Keratinocyte (primary cell): ENCODE measurements around the gene MX2. TPM values are rescaled to one million over a fixed set of nuclear protein-coding genes. Genes with fewer than 3 reads are reported as not detected.

Experiments used
- DNase-seq: peaks from one replicate; pipeline ENCODE4 v3.0.0-alpha.2; 2011; ENCODE audit warnings: low read depth, missing footprints, low spot score
- FAIRE-seq: peaks from 2 replicates; lab custom pipeline; 2011; peaks lifted over from hg19 to GRCh38; lab: Jason Lieb, UNC
- H2AFZ ChIP-seq: 2 replicates; pipeline ENCODE4 v1.6.0; 2012; ENCODE audit warnings: low read length, control low read depth, inconsistent platforms; ENCODE audit not compliant: control insufficient read depth
- H3K27ac ChIP-seq: 2 replicates; pipeline ENCODE4 v1.5.1; 2011; ENCODE audit warnings: low read length; ENCODE audit not compliant: control insufficient read depth, insufficient read depth
- H3K27me3 ChIP-seq: 3 replicates; pipeline ENCODE4 v1.6.0; 2011; ENCODE audit warnings: low read length; ENCODE audit not compliant: control insufficient read depth, insufficient read depth; ENCODE audit errors: extremely low read depth
- H3K36me3 ChIP-seq, 2 experiments: 2 replicates in 1 of 2; 3 replicates in 1 of 2; pipeline ENCODE4 v1.5.1; 2011; ENCODE audit warnings: low read length in 2 of 2, mild to moderate bottlenecking in 1 of 2; ENCODE audit not compliant: control insufficient read depth in 2 of 2, insufficient read depth in 2 of 2; ENCODE audit errors: extremely low read depth in 1 of 2
- H3K4me1 ChIP-seq: 3 replicates; pipeline ENCODE4 v1.5.1; 2011; ENCODE audit warnings: low read length; ENCODE audit not compliant: control insufficient read depth, insufficient read depth; ENCODE audit errors: extremely low read depth
- H3K4me2 ChIP-seq: 3 replicates; pipeline ENCODE4 v1.6.0; 2011; ENCODE audit warnings: low read depth, low read length; ENCODE audit not compliant: control insufficient read depth, insufficient read depth; ENCODE audit errors: extremely low read depth
- H3K4me3 ChIP-seq, 3 experiments: fragments of 200-600 bp in 1 of 3; sonication (generic) in 1 of 3; 2 replicates in 2 of 3; 3 replicates in 1 of 3; pipeline ENCODE4 v1.5.1; 2011 to 2016; ENCODE audit warnings: low read length in 3 of 3, mild to moderate bottlenecking in 3 of 3, control low read depth in 2 of 3, inconsistent platforms in 1 of 3, low read depth in 1 of 3, mixed read lengths in 1 of 3, mixed run types in 1 of 3, moderate library complexity in 1 of 3; ENCODE audit not compliant: control insufficient read depth in 2 of 3, insufficient read depth in 2 of 3; ENCODE audit errors: extremely low read depth in 1 of 3
- H3K79me2 ChIP-seq: 2 replicates; pipeline ENCODE4 v1.6.0; 2012; ENCODE audit warnings: low read length; ENCODE audit not compliant: control insufficient read depth, insufficient read depth
- H3K9ac ChIP-seq: 3 replicates; pipeline ENCODE4 v1.6.0; 2011; ENCODE audit warnings: low read length; ENCODE audit not compliant: control insufficient read depth, insufficient read depth; ENCODE audit errors: extremely low read depth
- H3K9me1 ChIP-seq: 3 replicates; pipeline ENCODE4 v1.6.0; 2011; ENCODE audit warnings: low read length; ENCODE audit not compliant: control insufficient read depth, insufficient read depth; ENCODE audit errors: extremely low read depth
- H3K9me3 ChIP-seq: 2 replicates; pipeline ENCODE4 v1.5.1; 2012; ENCODE audit warnings: low read depth, low read length; ENCODE audit not compliant: control insufficient read depth
- H4K20me1 ChIP-seq: 3 replicates; pipeline ENCODE4 v1.6.0; 2011; ENCODE audit warnings: low read length; ENCODE audit not compliant: control insufficient read depth, insufficient read depth; ENCODE audit errors: extremely low read depth
- EZH2 ChIP-seq: IDR thresholded peaks from one replicate; pipeline ENCODE4 v1.6.1; 2012; ENCODE audit warnings: inconsistent platforms, mild to moderate bottlenecking, low read length, moderate library complexity
- dilution Hi-C: fragments of 300-500 bp; cut with MboI; formaldehyde crosslinking; loops from one replicate; pipeline ENCODE4 v1.7.0; 2020; ENCODE audit warnings: low sequenced_read_pairs; ENCODE audit not compliant: extremely low pct_ligation_motif_present
- polyA plus RNA-seq, 5 experiments: library from polyadenylated mRNA; depleted of rRNA in 3 of 5; stranded (reverse) in 3 of 5; stranded (forward) in 1 of 5; unstranded in 1 of 5; fragments of >200 nt; gene quantifications; 1 replicate in 1 of 5; 2 replicates in 3 of 5; 3 replicates in 1 of 5; pipeline versions ENCODE4 v1.2.1 to v1.2.3, GENCODE V29; 2011 to 2012; ENCODE audit warnings: missing spikeins in 2 of 5, low read depth in 1 of 5, low replicate concordance in 1 of 5
- TF ChIP-seq, protein P1 (sequence below), 3 experiments: IDR thresholded peaks in 1 of 3; conservative IDR thresholded peaks in 1 of 3; optimal IDR thresholded peaks in 1 of 3; 2 replicates in 2 of 3; 3 replicates in 1 of 3; pipeline versions ENCODE3 to v1.5.1; 2011; ENCODE audit warnings: low read length in 3 of 3, mild to moderate bottlenecking in 3 of 3, moderate library complexity in 2 of 3, control low read depth in 1 of 3, inconsistent platforms in 1 of 3; ENCODE audit not compliant: insufficient read depth in 2 of 3; ENCODE audit errors: extremely low read depth in 1 of 3

MX2 gene
- polyA plus RNA-seq, 1 donor (not counting 4 experiments of a cell fraction or from before 2014, with no cell fraction given), result 7.1 TPM

DNA sequence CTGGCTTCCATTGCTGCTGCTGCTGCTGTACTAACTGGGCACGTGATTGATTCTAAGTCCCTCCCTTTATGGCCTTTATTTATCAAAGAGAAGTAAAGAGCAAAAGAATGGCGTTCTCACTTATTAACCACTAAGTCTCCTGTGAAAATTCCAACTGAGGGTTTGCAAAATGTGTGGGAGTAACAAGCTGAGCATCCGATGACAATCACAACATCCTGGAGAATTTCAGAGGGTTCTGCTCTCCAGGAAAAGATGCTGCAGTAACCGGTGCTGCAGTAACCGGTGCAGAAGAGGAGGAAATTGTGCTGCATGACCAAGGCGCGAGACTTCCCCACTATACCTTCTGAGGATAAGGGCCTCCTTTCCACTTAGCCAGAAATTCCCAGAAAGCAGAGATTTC, 12.7 kb upstream of the MX2 start:
- H3K79me2 ChIP-seq, result no peaks in the 10 kb centered on the region
- no peak overlapping the region for H2AFZ ChIP-seq
- H3K9me1 ChIP-seq, result no peaks in the 10 kb centered on the region
- no peak for FAIRE-seq
- no peak for DNase-seq
- no peak overlapping the region for H3K4me2 ChIP-seq
- dilution Hi-C loops, result no loop called here
- H3K9me3 ChIP-seq, result no peaks in the 10 kb centered on the region
- no peaks in the 10 kb centered on the region for H4K20me1 ChIP-seq
- H3K4me3 ChIP-seq, result no peak overlapping the region
- no peak for TF ChIP-seq EZH2
- TF ChIP-seq, protein P1, sequence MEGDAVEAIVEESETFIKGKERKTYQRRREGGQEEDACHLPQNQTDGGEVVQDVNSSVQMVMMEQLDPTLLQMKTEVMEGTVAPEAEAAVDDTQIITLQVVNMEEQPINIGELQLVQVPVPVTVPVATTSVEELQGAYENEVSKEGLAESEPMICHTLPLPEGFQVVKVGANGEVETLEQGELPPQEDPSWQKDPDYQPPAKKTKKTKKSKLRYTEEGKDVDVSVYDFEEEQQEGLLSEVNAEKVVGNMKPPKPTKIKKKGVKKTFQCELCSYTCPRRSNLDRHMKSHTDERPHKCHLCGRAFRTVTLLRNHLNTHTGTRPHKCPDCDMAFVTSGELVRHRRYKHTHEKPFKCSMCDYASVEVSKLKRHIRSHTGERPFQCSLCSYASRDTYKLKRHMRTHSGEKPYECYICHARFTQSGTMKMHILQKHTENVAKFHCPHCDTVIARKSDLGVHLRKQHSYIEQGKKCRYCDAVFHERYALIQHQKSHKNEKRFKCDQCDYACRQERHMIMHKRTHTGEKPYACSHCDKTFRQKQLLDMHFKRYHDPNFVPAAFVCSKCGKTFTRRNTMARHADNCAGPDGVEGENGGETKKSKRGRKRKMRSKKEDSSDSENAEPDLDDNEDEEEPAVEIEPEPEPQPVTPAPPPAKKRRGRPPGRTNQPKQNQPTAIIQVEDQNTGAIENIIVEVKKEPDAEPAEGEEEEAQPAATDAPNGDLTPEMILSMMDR (optimal IDR thresholded peaks at IDR 0.05 in 1 of 3, IDR thresholded peaks at IDR 0.05 in 1 of 3, conservative IDR thresholded peaks at IDR 0.05 in 1 of 3; ENCODE audit: extremely low read depth in 1 of 3, insufficient read depth in 2 of 3, low read length in 3 of 3), result no peak
- no peak overlapping the region for H3K27ac ChIP-seq
- H3K27me3 ChIP-seq, result peaks cover 2% of the 10 kb centered on the region
- H3K9ac ChIP-seq, result no peak overlapping the region
- no peaks in the 10 kb centered on the region for H3K36me3 ChIP-seq
- no peaks in the 10 kb centered on the region for H3K4me1 ChIP-seq

DNA sequence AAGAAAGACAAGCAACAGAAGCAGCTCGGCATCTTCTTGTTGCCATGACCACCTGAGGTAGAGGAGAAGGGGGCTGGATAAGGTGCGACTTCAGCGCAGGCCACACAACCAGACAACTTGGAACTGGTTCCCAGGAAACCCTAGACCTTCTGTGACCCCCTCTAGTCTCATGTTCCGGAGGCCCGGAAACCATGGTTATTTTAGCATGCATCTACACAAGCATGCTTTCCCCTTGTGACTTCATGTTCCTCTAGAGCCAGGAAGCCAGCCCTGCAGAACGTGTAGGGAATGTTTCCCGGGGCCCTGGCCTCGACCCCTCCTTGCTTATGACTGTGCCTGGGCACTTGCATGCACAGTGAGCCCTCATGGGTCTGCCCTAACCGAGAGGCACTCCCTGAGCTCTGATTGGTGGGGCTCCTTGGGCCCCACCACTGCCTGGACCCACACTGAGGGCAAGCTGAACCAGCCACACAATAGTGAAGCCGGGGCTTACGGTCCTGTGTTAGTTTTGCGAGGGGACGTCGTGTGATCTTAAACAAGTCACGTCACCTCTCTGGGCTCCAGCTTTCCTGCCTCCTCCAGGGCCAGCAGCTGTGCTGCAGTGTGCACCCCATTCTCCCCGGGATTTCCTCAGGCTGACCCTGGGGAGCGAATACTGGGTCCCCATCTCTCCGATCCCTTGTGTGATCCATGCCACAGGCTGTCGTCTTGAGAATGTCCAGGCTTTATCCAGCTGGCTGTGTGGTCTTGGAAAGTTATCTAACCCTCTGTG, 12.0 kb upstream of the MX2 start:
- DNase-seq, result no peak
- no peak for TF ChIP-seq EZH2
- TF ChIP-seq, protein P1 (optimal IDR thresholded peaks at IDR 0.05 in 1 of 3, IDR thresholded peaks at IDR 0.05 in 1 of 3, conservative IDR thresholded peaks at IDR 0.05 in 1 of 3; ENCODE audit: extremely low read depth in 1 of 3, insufficient read depth in 2 of 3, low read length in 3 of 3), result no peak
- Histone ChIP-seq H3K4me3 (no peak overlapping the region), H3K79me2 (no peaks in the 10 kb centered on the region), H3K9me1 (no peaks in the 10 kb centered on the region), H3K4me2 (no peak overlapping the region), H3K9ac (no peak overlapping the region), H3K36me3 (no peaks in the 10 kb centered on the region), H3K9me3 (no peaks in the 10 kb centered on the region), H4K20me1 (no peaks in the 10 kb centered on the region), H2AFZ (no peak overlapping the region), H3K27ac (no peak overlapping the region), H3K27me3 (no peaks in the 10 kb centered on the region), H3K4me1 (no peaks in the 10 kb centered on the region)
- no peak for FAIRE-seq
- dilution Hi-C loops, result no loop called here
